HEK293 (cell line): Measurements from ENCODE around the gene CXorf38.

Experiments
- CTCF ChIA-PET: fragments of 350-600 bp; formaldehyde crosslinking; extraction: SDS; loops from one replicate; lab custom pipeline; 2021; ENCODE audit warnings: antibody characterized with exemption; lab: Yijun Ruan, JAX
- POLR2A ChIA-PET: fragments of 300-600 bp; formaldehyde crosslinking; extraction: SDS; loops from one replicate; lab custom pipeline; 2020; ENCODE audit warnings: antibody characterized with exemption, inconsistent platforms; lab: Yijun Ruan, JAX
- H3K27ac ChIP-seq: fragments of 200-500 bp; sonication (Bioruptor generic); 2 replicates; pipeline ENCODE4 v1.5.1; 2014; ENCODE audit warnings: low read depth, low read length, control low read depth, inconsistent platforms; ENCODE audit errors: extremely low read depth
- H3K36me3 ChIP-seq, 2 experiments: fragments of 200-500 bp in 1 of 2; sonication (Bioruptor generic) in 1 of 2; 1 replicate in 1 of 2; 2 replicates in 1 of 2; pipeline ENCODE4 v1.5.1; 2014 to 2017; ENCODE audit warnings: inconsistent platforms in 2 of 2, low read length in 2 of 2; ENCODE audit not compliant: control insufficient read depth in 2 of 2, insufficient read depth in 1 of 2
- H3K4me1 ChIP-seq: fragments of 200-500 bp; sonication (Bioruptor generic); 2 replicates; pipeline ENCODE4 v1.5.1; 2014; ENCODE audit warnings: mild to moderate bottlenecking, low read length, inconsistent platforms; ENCODE audit not compliant: control insufficient read depth, insufficient read depth
- H3K4me3 ChIP-seq: 2 replicates; pipeline ENCODE4 v1.5.1; 2011; ENCODE audit warnings: low read depth, mild to moderate bottlenecking, control low read depth, low read length, moderate library complexity
- H3K9me3 ChIP-seq: fragments of 200-500 bp; sonication (Bioruptor generic); 2 replicates; pipeline ENCODE4 v1.5.1; 2014; ENCODE audit warnings: low read depth, low read length, inconsistent platforms; ENCODE audit not compliant: control insufficient read depth, insufficient read depth
- CTCF ChIP-seq: fragments of 450-650 bp; formaldehyde crosslinking; IDR thresholded peaks from 2 replicates; pipeline ENCODE4 v1.5.1; 2016; ENCODE audit warnings: missing biosample characterization, missing genetic modification characterization
- GLIS2 ChIP-seq: fragments of 450-650 bp; formaldehyde crosslinking; IDR thresholded peaks from 2 replicates; pipeline ENCODE4 v1.5.1; 2016; ENCODE audit warnings: missing biosample characterization, missing genetic modification characterization
- PRDM6 ChIP-seq: fragments of 450-650 bp; formaldehyde crosslinking; IDR thresholded peaks from 2 replicates; pipeline ENCODE4 v1.5.1; 2017; ENCODE audit warnings: missing biosample characterization, missing genetic modification characterization
- TSHZ1 ChIP-seq: fragments of 450-650 bp; formaldehyde crosslinking; IDR thresholded peaks from 2 replicates; pipeline ENCODE4 v1.5.1; 2016; ENCODE audit warnings: missing biosample characterization, missing genetic modification characterization, borderline replicate concordance
- ZFP37 ChIP-seq: fragments of 450-650 bp; formaldehyde crosslinking; IDR thresholded peaks from 2 replicates; pipeline ENCODE4 v1.5.1; 2016; ENCODE audit warnings: missing biosample characterization, missing genetic modification characterization
- ZIC2 ChIP-seq: fragments of 450-650 bp; formaldehyde crosslinking; IDR thresholded peaks from 2 replicates; pipeline ENCODE4 v1.5.1; 2016; ENCODE audit warnings: missing biosample characterization, missing genetic modification characterization
- ZNF157 ChIP-seq: fragments of 450-650 bp; formaldehyde crosslinking; IDR thresholded peaks from 2 replicates; pipeline ENCODE4 v1.5.1; 2016; ENCODE audit warnings: missing biosample characterization, missing genetic modification characterization
- ZNF169 ChIP-seq: fragments of 450-650 bp; formaldehyde crosslinking; IDR thresholded peaks from 2 replicates; pipeline ENCODE4 v1.5.1; 2016; ENCODE audit warnings: missing biosample characterization, missing genetic modification characterization
- ZNF341 ChIP-seq: fragments of 450-650 bp; formaldehyde crosslinking; IDR thresholded peaks from 2 replicates; pipeline ENCODE4; 2016; ENCODE audit warnings: low read depth, missing biosample characterization, missing genetic modification characterization
- ZNF433 ChIP-seq: fragments of 450-650 bp; formaldehyde crosslinking; IDR thresholded peaks from 2 replicates; pipeline ENCODE4 v1.5.1; 2016; ENCODE audit warnings: missing biosample characterization, missing genetic modification characterization, low read depth
- ZNF626 ChIP-seq: fragments of 450-650 bp; sonication (Bioruptor Pico); formaldehyde crosslinking; IDR thresholded peaks from 2 replicates; pipeline ENCODE4 v1.5.1; 2018; ENCODE audit warnings: missing biosample characterization, missing genetic modification characterization, inconsistent platforms
- ZNF677 ChIP-seq: fragments of 450-650 bp; IDR thresholded peaks from 2 replicates; pipeline ENCODE4 v1.5.0; 2018; ENCODE audit warnings: missing biosample characterization, mild to moderate bottlenecking, missing genetic modification characterization, moderate library complexity
- ZNF704 ChIP-seq: fragments of 450-650 bp; formaldehyde crosslinking; IDR thresholded peaks from 2 replicates; pipeline ENCODE4 v1.5.1; 2016; ENCODE audit warnings: missing biosample characterization, missing genetic modification characterization
- ZSCAN5A ChIP-seq: fragments of 450-650 bp; formaldehyde crosslinking; IDR thresholded peaks from 2 replicates; pipeline ENCODE4 v1.5.1; 2016; ENCODE audit warnings: missing biosample characterization, missing genetic modification characterization

Gene CXorf38

GRCh38 chrX:40617566-40617965, 29.8 kb downstream of the CXorf38 start:
- CTCF ChIA-PET, result interaction anchor here (1.6 to 2.0 kb wide), 3 partner anchors 34 to 177 kb away, joined by 5 to 7 read pairs (median 6); no protein-coding TSS in a partner anchor
- no peak overlapping the region for H3K27ac ChIP-seq
- no peaks in the 10 kb centered on the region for H3K4me1 ChIP-seq
- no peaks in the 10 kb centered on the region for H3K9me3 ChIP-seq
- H3K4me3 ChIP-seq, result no peak overlapping the region
- no peak for TF ChIP-seq CTCF (tag by site-specific recombination)
- no peak for TF ChIP-seq ZNF341 (tag by site-specific recombination)
- no peak for TF ChIP-seq ZNF704 (tag by site-specific recombination)
- POLR2A ChIA-PET, result no interaction called here
- no peaks in the 10 kb centered on the region for H3K36me3 ChIP-seq

- Histone ChIP-seq H3K36me3 (no peaks in the 10 kb centered on the region), H3K4me3 (no peak overlapping the region), H3K27ac (no peak overlapping the region), H3K4me1 (no peaks in the 10 kb centered on the region), H3K9me3 (no peaks in the 10 kb centered on the region)
- POLR2A ChIA-PET, result no interaction called here
- CTCF ChIA-PET, result no interaction called here
- TF ChIP-seq ZNF626 (tag by site-specific recombination) (no peak), ZNF169 (tag by site-specific recombination) (no peak), ZSCAN5A (no peak), ZFP37 (tag by site-specific recombination) (no peak), ZNF677 (tag by site-specific recombination) (no peak), ZNF433 (tag by site-specific recombination) (no peak), GLIS2 (tag by site-specific recombination) (no peak), PRDM6 (tag by site-specific recombination) (no peak), ZNF157 (tag by site-specific recombination) (no peak), ZIC2 (no peak), TSHZ1 (no peak)
Measured at GRCh38 chrX:40615976-40616375, 31.4 kb downstream of the CXorf38 start.
